GM06990 (cell line): Measurements from ENCODE around the gene FBXO48.
"Not testable (repeated sequence)": the region's sequence is repeated elsewhere in the genome, so short reads cannot be mapped to it uniquely, and the experiment has no call there.

Source experiments
- DNase-seq: peaks from one replicate; pipeline ENCODE4 v3.0.0-alpha.2; 2011; ENCODE audit not compliant: insufficient read length; ENCODE audit errors: extremely low read depth
- H3K27me3 ChIP-seq: replicated peaks from 2 replicates; pipeline ENCODE4 v1.6.0; 2011; ENCODE audit warnings: low read length; ENCODE audit not compliant: control insufficient read depth, insufficient read depth
- H3K36me3 ChIP-seq: 2 replicates; pipeline ENCODE4 v1.5.1; 2011; ENCODE audit warnings: low read length; ENCODE audit not compliant: control insufficient read depth, insufficient read depth
- H3K4me3 ChIP-seq: replicated peaks from 2 replicates; pipeline ENCODE4 v1.5.1; 2011; ENCODE audit warnings: low read depth, mild to moderate bottlenecking, control low read depth, low read length
- CTCF ChIP-seq: IDR thresholded peaks from 2 replicates; pipeline ENCODE4 v1.5.1; 2011; ENCODE audit warnings: low read length, control low read depth, mild to moderate bottlenecking, inconsistent platforms; ENCODE audit not compliant: insufficient read depth, poor library complexity, severe bottlenecking

Gene FBXO48

DNA sequence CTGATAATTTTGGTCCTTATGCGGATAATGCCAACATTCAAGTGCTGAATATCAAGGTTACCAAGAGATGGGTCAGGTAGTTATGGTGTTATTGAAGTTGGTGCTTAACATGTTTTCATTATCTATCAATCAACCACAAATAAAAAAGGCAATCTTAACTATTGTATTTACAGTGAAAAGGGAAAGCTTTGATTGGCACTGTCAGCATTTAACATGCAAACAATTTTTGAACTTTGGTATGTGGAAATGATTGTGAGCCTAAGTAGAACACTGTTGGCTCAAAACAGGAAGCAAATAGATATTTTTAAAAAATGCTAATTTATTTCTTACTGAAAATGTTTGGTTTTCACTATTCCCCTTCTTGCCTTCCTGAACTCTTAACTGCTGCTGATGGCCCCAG lies 22.2 kb upstream of the FBXO48 start:
- TF ChIP-seq CTCF, result no peak
- DNase-seq, result no peak
- Histone ChIP-seq H3K36me3 (no peaks in the 10 kb centered on the region), H3K4me3 (no peak overlapping the region), H3K27me3 (no peaks in the 10 kb centered on the region)

DNA sequence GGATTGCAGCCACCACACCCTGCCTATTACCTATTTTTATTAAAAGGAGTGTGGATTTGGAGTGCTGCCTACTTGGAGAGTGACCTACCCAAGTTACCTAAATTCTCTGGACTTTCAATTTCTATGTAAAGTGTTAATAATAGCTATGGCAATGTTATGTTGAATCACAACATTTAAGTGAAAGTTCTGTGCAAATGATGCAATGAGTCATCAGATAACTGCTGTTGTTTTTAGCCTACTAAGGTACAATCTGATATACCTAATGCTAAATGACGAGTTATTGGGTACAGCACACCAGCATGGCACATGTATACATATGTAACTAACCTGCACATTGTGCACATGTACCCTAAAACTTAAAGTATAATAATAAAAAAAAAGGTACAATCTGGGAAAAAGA lies 21.5 kb upstream of the FBXO48 start:
- H3K27me3 ChIP-seq, DNase-seq, H3K4me3 ChIP-seq, H3K36me3 ChIP-seq: not testable (repeated sequence)

DNA sequence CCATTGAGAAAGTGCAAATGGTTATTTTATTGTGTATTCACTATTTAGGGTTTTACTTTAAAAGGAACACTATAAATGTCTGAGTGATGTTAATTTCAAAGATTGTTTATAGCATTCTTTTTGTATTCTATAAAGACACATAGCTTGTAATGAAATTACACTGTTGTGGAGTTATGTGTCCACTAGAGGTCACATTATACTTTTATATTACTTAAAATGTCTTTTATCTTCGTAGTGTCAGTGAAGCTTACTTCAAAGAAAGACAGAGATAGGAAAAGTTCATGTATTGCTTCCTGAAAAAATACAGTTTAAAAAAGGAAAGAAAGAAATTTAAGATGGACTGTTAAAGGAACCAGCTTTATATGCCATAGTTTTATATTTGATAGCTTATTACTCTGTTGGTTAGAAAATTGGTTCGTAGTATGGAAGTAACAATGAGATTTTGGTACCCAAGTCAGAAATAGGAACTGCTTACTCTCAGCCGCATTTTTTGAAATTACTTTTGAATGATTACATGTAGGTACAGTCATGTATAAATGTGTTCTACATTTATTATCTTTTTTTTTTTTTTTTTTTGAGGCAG lies 20.8 kb upstream of the FBXO48 start:
- Histone ChIP-seq H3K4me3 (no peak overlapping the region), H3K36me3 (no peaks in the 10 kb centered on the region), H3K27me3 (no peaks in the 10 kb centered on the region)
- peak; percentile 28 for TF ChIP-seq CTCF
- no peak for DNase-seq

DNA sequence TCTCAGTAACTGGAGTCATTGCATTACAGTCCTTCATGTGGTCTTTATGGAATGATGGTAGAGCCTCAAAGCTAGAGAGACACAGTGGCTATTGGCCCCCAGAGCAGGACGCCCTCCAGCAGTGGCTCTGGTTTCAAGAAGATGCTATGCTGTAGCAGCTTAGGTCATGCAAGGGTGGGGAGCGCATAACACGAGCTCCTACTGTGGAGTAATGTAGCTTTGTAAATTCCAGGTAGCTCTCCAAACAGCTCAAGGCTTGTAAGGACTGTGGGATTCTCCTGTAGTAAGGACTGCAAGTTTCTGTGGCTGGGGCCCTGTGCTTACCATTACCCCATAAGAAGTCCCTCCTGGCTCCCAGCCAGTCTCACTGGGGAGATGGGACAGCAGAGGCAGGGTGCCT lies 15.9 kb upstream of the FBXO48 start:
- Histone ChIP-seq H3K27me3 (no peaks in the 10 kb centered on the region), H3K36me3 (no peaks in the 10 kb centered on the region), H3K4me3 (no peak overlapping the region)
- no peak for TF ChIP-seq CTCF
- no peak for DNase-seq

GRCh38 chr2:68482296-68482820 lies 15.3 kb upstream of the FBXO48 start:
- H3K4me3 ChIP-seq, result no peak overlapping the region
- no peaks in the 10 kb centered on the region for H3K27me3 ChIP-seq
- no peak for TF ChIP-seq CTCF
- no peak for DNase-seq
- H3K36me3 ChIP-seq, result no peaks in the 10 kb centered on the region

GRCh38 chr2:68478688-68479087 lies 11.6 kb upstream of the FBXO48 start:
- no peaks in the 10 kb centered on the region for H3K27me3 ChIP-seq
- H3K4me3 ChIP-seq, result no peak overlapping the region
- H3K36me3 ChIP-seq, result no peaks in the 10 kb centered on the region
- TF ChIP-seq CTCF, result no peak
- DNase-seq, result no peak
